HepG2 (cell line): ENCODE measurements around the gene CLDN20. TPM values are rescaled to one million over a fixed set of nuclear protein-coding genes. Genes with fewer than 3 reads are reported as not detected.

Source experiments
- ARNT ChIP-seq: fragments of 450-650 bp; IDR thresholded peaks from 2 replicates; pipeline ENCODE4 v1.6.1; 2017
- CENPT ChIP-seq: sonication (generic); formaldehyde crosslinking; IDR thresholded peaks from 2 replicates; pipeline ENCODE4 v1.8.0; 2022; ENCODE audit warnings: low read depth, mild to moderate bottlenecking, moderate library complexity, missing genetic modification reagents
- DMAP1 ChIP-seq: IDR thresholded peaks from 2 replicates; pipeline ENCODE4 v1.6.1; 2016
- GATA4 ChIP-seq: sonication (generic); IDR thresholded peaks from 2 replicates; pipeline ENCODE4 v1.6.1; 2016; ENCODE audit warnings: antibody characterized with exemption, low read depth, borderline replicate concordance
- HNRNPK ChIP-seq: fragments of 200-400 bp; formaldehyde crosslinking; IDR thresholded peaks from 2 replicates; pipeline ENCODE4 v1.6.1; 2018; ENCODE audit warnings: low read length, low read depth, moderate library complexity, mild to moderate bottlenecking; ENCODE audit not compliant: poor library complexity, severe bottlenecking
- HNRNPL ChIP-seq: fragments of 200-400 bp; formaldehyde crosslinking; IDR thresholded peaks from 2 replicates; pipeline ENCODE4 v1.6.1; 2017; ENCODE audit warnings: mild to moderate bottlenecking, low read depth, low read length
- JDP2 ChIP-seq: sonication (generic); formaldehyde crosslinking; IDR thresholded peaks from 2 replicates; pipeline ENCODE4 v1.8.1; 2022; ENCODE audit warnings: missing genetic modification reagents, borderline replicate concordance
- KDM1A ChIP-seq: IDR thresholded peaks from 2 replicates; pipeline ENCODE4 v1.6.1; 2016; ENCODE audit warnings: missing compliant biosample characterization
- MYNN ChIP-seq: sonication (generic); formaldehyde crosslinking; IDR thresholded peaks from 2 replicates; pipeline ENCODE4 v1.4.0; 2020; ENCODE audit warnings: mild to moderate bottlenecking, low read depth, missing genetic modification reagents
- PAF1 ChIP-seq: IDR thresholded peaks from 2 replicates; pipeline ENCODE4 v1.6.1; 2016; ENCODE audit warnings: missing genetic modification reagents, missing compliant biosample characterization
- PBX3 ChIP-seq: sonication (generic); formaldehyde crosslinking; IDR thresholded peaks from 2 replicates; pipeline ENCODE4 v1.8.1; 2023; ENCODE audit warnings: missing genetic modification reagents, inconsistent platforms, borderline replicate concordance
- PCBP1 ChIP-seq: fragments of 200-400 bp; formaldehyde crosslinking; IDR thresholded peaks from 2 replicates; pipeline ENCODE4 v1.6.1; 2017; ENCODE audit warnings: mild to moderate bottlenecking, low read depth, low read length, borderline replicate concordance
- POLR2A ChIP-seq, 2 experiments: IDR thresholded peaks; 2 replicates each; pipeline ENCODE4 v1.6.1; 2011; ENCODE audit warnings: low read depth in 2 of 2, low read length in 2 of 2, mild to moderate bottlenecking in 1 of 2, moderate library complexity in 1 of 2; ENCODE audit not compliant: insufficient read depth in 1 of 2
- PPARG ChIP-seq: conservative IDR thresholded peaks from 2 replicates; pipeline ENCODE4 v1.6.1; 2016; ENCODE audit warnings: missing biosample characterization, missing genetic modification reagents
- TRIM22 ChIP-seq: fragments of 450-650 bp; IDR thresholded peaks from 2 replicates; pipeline ENCODE4 v1.6.1; 2017
- ZEB1 ChIP-seq: IDR thresholded peaks from 2 replicates; pipeline ENCODE4 v1.6.1; 2012; ENCODE audit warnings: mild to moderate bottlenecking, low read depth, inconsistent platforms; ENCODE audit not compliant: insufficient replicate concordance
- ZNF205 ChIP-seq: IDR thresholded peaks from 2 replicates; pipeline ENCODE4 v1.6.1; 2018; ENCODE audit warnings: missing biosample characterization, missing genetic modification reagents
- ZNF552 ChIP-seq: sonication (generic); formaldehyde crosslinking; IDR thresholded peaks from 2 replicates; pipeline ENCODE4 v1.9.0; 2022; ENCODE audit warnings: missing genetic modification reagents, mild to moderate bottlenecking, borderline replicate concordance
- ZNF580 ChIP-seq: IDR thresholded peaks from 2 replicates; pipeline ENCODE4 v1.6.1; 2016; ENCODE audit warnings: low read depth, borderline replicate concordance
- ZNF629 ChIP-seq: sonication (generic); formaldehyde crosslinking; conservative IDR thresholded peaks from 2 replicates; pipeline ENCODE4 v1.5.0; 2020; ENCODE audit warnings: missing genetic modification reagents
- ZNF639 ChIP-seq: conservative IDR thresholded peaks from 2 replicates; pipeline ENCODE4 v1.6.1; 2018; ENCODE audit warnings: missing genetic modification reagents
- ZNF644 ChIP-seq: IDR thresholded peaks from 2 replicates; pipeline ENCODE4 v1.6.1; 2016; ENCODE audit warnings: low read depth
- ZNF747 ChIP-seq: sonication (generic); formaldehyde crosslinking; IDR thresholded peaks from 2 replicates; pipeline ENCODE4 v1.8.1; 2023; ENCODE audit warnings: missing genetic modification reagents, mild to moderate bottlenecking, borderline replicate concordance
- polyA plus RNA-seq, 8 experiments: library from polyadenylated mRNA; depleted of rRNA in 3 of 8; stranded (reverse) in 7 of 8; unstranded in 1 of 8; fragments of >200 nt; fragmentation: Illumina TruSeq in 4 of 8; extraction: Trizol in 4 of 8; gene quantifications; 2 replicates each; pipeline versions ENCODE4 v1.2.1 to v1.2.3, GENCODE V29; 2011 to 2016; ENCODE audit warnings: low read depth in 4 of 8, missing spikeins in 1 of 8, mixed read lengths in 1 of 8; ENCODE audit not compliant: insufficient read depth in 1 of 8
- total RNA-seq, 5 experiments: library from RNA; depleted of rRNA; stranded (reverse); fragments of >200 nt; fragmentation: Illumina TruSeq; extraction: Trizol; gene quantifications; 2 replicates each; pipeline ENCODE4 v1.2.3, GENCODE V29; 2016; ENCODE audit warnings: low read depth in 1 of 5
- TF ChIP-seq, protein P1 (sequence below): IDR thresholded peaks from 2 replicates; pipeline ENCODE4 v1.6.1; 2012; ENCODE audit warnings: inconsistent platforms
- TF ChIP-seq, protein P2 (sequence below): sonication (generic); formaldehyde crosslinking; conservative IDR thresholded peaks from 2 replicates; pipeline ENCODE4 v1.8.0; 2022; ENCODE audit warnings: missing genetic modification reagents

CLDN20 gene
- total and polyA plus RNA-seq, 2 of the 13 experiments (the other 11 are each of a cell fraction or from before 2014, with no cell fraction given) = not detected

GRCh38 chr6:155325700-155326516 lies 62.1 kb downstream of the CLDN20 start (continued):
- TF ChIP-seq, protein P1, sequence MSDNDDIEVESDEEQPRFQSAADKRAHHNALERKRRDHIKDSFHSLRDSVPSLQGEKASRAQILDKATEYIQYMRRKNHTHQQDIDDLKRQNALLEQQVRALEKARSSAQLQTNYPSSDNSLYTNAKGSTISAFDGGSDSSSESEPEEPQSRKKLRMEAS = peak; percentile 63; the same call in 1 of the 2 replicates
- TF ChIP-seq ZNF580 (peak; percentile 52; the same call in 1 of the 2 replicates), PCBP1 (no peak), ZNF639 (no peak), ZEB1 (no peak), MYNN (CRISPR knock-in tag) (0 out of 2 replicates have a peak, but pooled peaks have one; percentile 16), JDP2 (CRISPR knock-in tag) (no peak), ZNF747 (no peak), ARNT (no peak), ZNF644 (CRISPR knock-in tag) (no peak; the same call in 1 of the 2 replicates), GATA4 (0 out of 2 replicates have a peak, but pooled peaks have one; percentile 62), ZNF552 (CRISPR knock-in tag) (no peak), ZNF629 (CRISPR knock-in tag) (no peak), HNRNPL (no peak), CENPT (CRISPR knock-in tag) (no peak), PBX3 (CRISPR knock-in tag) (no peak), PAF1 (CRISPR knock-in tag) (peak; percentile 69; the same call in 1 of the 2 replicates), PPARG (no peak), POLR2A (IDR thresholded peaks at IDR 0.05; ENCODE audit: insufficient read depth in 1 of 2, low read depth in 2 of 2, low read length in 2 of 2) (peak; percentile 28 to 43; a peak in 1 of 4 replicates), HNRNPK (no peak), TRIM22 (no peak), DMAP1 (CRISPR knock-in tag) (peak; percentile 6; the same call in 1 of the 2 replicates), ZNF205 (no peak), KDM1A (CRISPR knock-in tag) (no peak)
- TF ChIP-seq, protein P2, sequence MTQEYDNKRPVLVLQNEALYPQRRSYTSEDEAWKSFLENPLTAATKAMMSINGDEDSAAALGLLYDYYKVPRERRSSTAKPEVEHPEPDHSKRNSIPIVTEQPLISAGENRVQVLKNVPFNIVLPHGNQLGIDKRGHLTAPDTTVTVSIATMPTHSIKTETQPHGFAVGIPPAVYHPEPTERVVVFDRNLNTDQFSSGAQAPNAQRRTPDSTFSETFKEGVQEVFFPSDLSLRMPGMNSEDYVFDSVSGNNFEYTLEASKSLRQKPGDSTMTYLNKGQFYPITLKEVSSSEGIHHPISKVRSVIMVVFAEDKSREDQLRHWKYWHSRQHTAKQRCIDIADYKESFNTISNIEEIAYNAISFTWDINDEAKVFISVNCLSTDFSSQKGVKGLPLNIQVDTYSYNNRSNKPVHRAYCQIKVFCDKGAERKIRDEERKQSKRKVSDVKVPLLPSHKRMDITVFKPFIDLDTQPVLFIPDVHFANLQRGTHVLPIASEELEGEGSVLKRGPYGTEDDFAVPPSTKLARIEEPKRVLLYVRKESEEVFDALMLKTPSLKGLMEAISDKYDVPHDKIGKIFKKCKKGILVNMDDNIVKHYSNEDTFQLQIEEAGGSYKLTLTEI (CRISPR knock-in tag) = no peak
